HG03520 (cell line): ENCODE data around the gene TFAP2E.

Source experiments
- ATAC-seq: cut with Tn5 transposase; IDR thresholded peaks from one replicate; pipeline ENCODE4 v1.9.1; 2021; ENCODE audit warnings: mild to moderate bottlenecking, moderate library complexity; ENCODE audit not compliant: unreplicated experiment

TFAP2E gene

DNA sequence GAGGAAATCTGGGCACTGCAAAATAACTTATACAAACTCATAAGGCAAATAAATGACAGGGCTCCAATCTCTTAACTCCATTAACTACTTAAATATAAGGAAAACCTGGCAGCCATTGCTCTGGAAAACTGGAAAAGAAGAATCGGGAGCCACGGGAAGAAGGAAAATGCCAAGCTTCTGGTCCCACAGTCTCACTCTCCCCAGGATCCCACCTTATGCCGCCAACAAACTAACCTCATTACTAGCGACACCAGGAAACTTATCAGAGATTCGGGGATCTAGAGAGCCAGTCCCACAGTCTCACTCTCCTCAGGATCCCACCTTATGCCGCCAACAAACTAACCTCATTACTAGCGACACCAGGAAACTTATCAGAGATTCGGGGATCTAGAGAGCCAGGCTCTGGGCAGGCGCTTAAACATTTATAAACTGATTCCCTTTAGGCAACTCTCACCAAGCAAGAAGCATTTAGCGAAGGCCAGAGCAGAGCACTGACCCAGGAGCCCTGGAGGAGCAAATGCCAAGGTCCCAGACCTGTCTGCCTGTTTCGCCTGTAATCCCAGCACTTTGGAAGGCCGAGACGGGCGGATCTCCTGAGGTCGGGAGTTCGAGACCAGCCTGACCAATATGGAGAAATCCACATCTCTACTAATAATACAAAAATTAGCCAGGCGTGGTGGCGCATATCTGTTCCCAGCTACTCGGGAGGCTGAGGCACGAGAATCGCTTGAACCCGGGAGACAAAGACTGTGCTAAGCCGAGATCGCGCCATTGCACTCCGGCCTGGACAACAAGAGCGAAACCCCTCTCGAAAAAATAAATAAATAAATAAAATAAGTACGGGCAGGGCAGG lies 67.5 kb downstream of the TFAP2E start:
- ATAC-seq: no peak

DNA sequence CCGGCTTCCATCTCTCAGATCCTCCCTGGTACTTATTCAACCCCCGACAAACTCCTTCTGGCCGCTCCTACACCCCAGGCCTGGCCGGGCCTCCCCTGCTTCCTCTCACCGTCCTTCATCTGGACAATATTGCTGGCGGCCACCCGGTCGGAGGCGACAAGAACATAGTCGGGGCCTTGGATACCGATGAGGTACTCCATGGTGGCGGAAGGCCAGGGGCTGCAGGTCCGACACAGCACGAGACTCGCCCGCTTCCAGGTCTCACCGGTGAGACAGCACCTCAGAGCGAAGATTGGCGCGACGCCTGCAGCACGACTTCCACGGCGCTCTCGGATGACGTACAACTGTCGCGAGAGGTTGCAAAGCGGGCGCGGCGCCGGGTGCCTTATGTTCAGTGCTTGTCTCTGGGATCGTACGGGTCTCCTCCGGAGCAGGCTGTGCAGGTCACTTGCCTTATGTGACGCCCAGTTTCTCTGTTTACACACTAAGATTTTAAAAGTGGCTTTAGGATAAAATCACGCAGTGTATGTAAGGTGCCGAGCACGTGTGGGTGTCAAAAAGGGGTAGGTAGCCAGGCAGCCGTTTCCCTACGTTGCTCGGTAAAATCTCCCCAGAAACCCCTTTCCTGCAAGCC lies 68.2 kb downstream of the TFAP2E start, which contains the start of gene PSMB2:
Gene PSMB2 (minus strand): TSS at position 294 of the 634 bp plus-strand sequence. CDS start 94 bp downstream, at position 200.
- ATAC-seq: peak; percentile 74

GRCh38 chr1:35642471-35642955 lies 69.4 kb downstream of the TFAP2E start:
- no peak for ATAC-seq

DNA sequence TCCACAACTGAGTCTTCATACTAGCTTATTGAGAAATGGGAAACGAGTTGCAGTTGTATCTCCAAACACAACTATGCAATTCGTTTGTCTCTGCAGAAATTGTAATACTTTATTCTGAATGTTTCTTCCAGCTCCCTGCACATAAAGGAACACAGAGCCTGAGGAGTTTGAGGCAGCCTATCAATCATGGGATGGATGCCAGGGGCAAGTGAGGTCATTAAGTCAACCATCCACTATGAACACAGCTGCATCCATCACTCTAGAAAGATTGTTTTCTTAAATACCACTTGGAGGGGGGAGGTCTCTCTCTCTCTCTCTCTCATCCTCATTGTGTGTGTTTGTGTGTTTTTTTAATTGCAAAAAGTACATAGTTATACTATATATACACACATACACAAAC lies 71.1 kb downstream of the TFAP2E start:
- no peak for ATAC-seq
